ENCODE measurements around the gene BCDIN3D. TPM values are rescaled to one million over a fixed set of nuclear protein-coding genes. Genes with fewer than 3 reads are reported as not detected.

Gene BCDIN3D
- total RNA-seq, 3 donors from 2014 or later (not counting 1 experiment from before 2014, with no cell fraction given): 4.0 to 6.0 (median 4.4) TPM

- WGBS (ENCODE audit: insufficient coverage): 95% methylated on average over 32 of the region's 32 CpGs
- no peak for ATAC-seq
- Mint-ChIP-seq H3K27ac (no peak overlapping the region), H3K4me3 (no peak overlapping the region), H3K4me1 (no peaks in the 10 kb centered on the region), H3K27me3 (ENCODE audit: low read depth in 2 of 2) (no peaks in the 10 kb centered on the region), H3K36me3 (no peaks in the 10 kb centered on the region), H3K9me3 (no peaks in the 10 kb centered on the region)
- H3K27me3 ChIP-seq (ENCODE audit: control insufficient read depth, insufficient read depth, low read length): no peaks in the 10 kb centered on the region
- H3K4me3 ChIP-seq (ENCODE audit: low read length): no peak overlapping the region
- no peaks in the 10 kb centered on the region for H3K4me1 ChIP-seq (ENCODE audit: control insufficient read depth, insufficient read depth, low read length)
- peaks cover 13% of the 10 kb centered on the region for H3K36me3 ChIP-seq (ENCODE audit: control insufficient read depth, insufficient read depth, low read length)
- no peaks in the 10 kb centered on the region for H3K9me3 ChIP-seq (ENCODE audit: control insufficient read depth, insufficient read depth, low read length)
- no peak overlapping the region for H3K27ac ChIP-seq (ENCODE audit: low read length)
- intact Hi-C loops (cut with micrococcal nuclease): no loop called here
- no peak for DNase-seq
- TF ChIP-seq CTCF (IDR thresholded peaks at IDR 0.05): no peak
Observed at GRCh38 chr12:49794811-49795653, 47.9 kb downstream of the BCDIN3D start.

GRCh38 chr12:49794021-49794420 is 48.9 kb downstream of the BCDIN3D start:
- 84% methylated on average over 5 of the region's 5 CpGs for WGBS (ENCODE audit: insufficient coverage)
- intact Hi-C loops (cut with micrococcal nuclease): no loop called here

GRCh38 chr12:49793620-49794019 is 49.3 kb downstream of the BCDIN3D start:
- Mint-ChIP-seq H3K27ac (no peak overlapping the region), H3K27me3 (ENCODE audit: low read depth in 2 of 2) (no peaks in the 10 kb centered on the region), H3K36me3 (no peaks in the 10 kb centered on the region), H3K4me1 (no peaks in the 10 kb centered on the region), H3K9me3 (no peaks in the 10 kb centered on the region), H3K4me3 (no peak overlapping the region)
- no peak overlapping the region for H3K4me3 ChIP-seq (ENCODE audit: low read length)
- no peak overlapping the region for H3K27ac ChIP-seq (ENCODE audit: low read length)
- TF ChIP-seq CTCF (IDR thresholded peaks at IDR 0.05): no peak
- no peaks in the 10 kb centered on the region for H3K4me1 ChIP-seq (ENCODE audit: control insufficient read depth, insufficient read depth, low read length)
- 90% methylated on average over 9 of the region's 9 CpGs for WGBS (ENCODE audit: insufficient coverage)
- H3K36me3 ChIP-seq (ENCODE audit: control insufficient read depth, insufficient read depth, low read length): peaks cover 11% of the 10 kb centered on the region
- intact Hi-C loops (cut with micrococcal nuclease): no loop called here
- H3K27me3 ChIP-seq (ENCODE audit: control insufficient read depth, insufficient read depth, low read length): no peaks in the 10 kb centered on the region
- no peak for DNase-seq
- ATAC-seq: no peak
- H3K9me3 ChIP-seq (ENCODE audit: control insufficient read depth, insufficient read depth, low read length): no peaks in the 10 kb centered on the region

More at GRCh38 chr12:49794021-49794420, 48.9 kb downstream of the BCDIN3D start:
- DNase-seq (no peak), ATAC-seq (no peak)
- H3K36me3 Mint-ChIP-seq: no peaks in the 10 kb centered on the region
- H3K27ac ChIP-seq (ENCODE audit: low read length): no peak overlapping the region
- no peak overlapping the region for H3K4me3 ChIP-seq (ENCODE audit: low read length)
- no peak overlapping the region for H3K4me3 Mint-ChIP-seq
- TF ChIP-seq CTCF (IDR thresholded peaks at IDR 0.05): no peak
- no peaks in the 10 kb centered on the region for H3K9me3 Mint-ChIP-seq
- H3K9me3 ChIP-seq (ENCODE audit: control insufficient read depth, insufficient read depth, low read length): no peaks in the 10 kb centered on the region
- H3K36me3 ChIP-seq (ENCODE audit: control insufficient read depth, insufficient read depth, low read length): peaks cover 12% of the 10 kb centered on the region
- no peaks in the 10 kb centered on the region for H3K27me3 Mint-ChIP-seq (ENCODE audit: low read depth in 2 of 2)
- no peak overlapping the region for H3K27ac Mint-ChIP-seq
- H3K27me3 ChIP-seq (ENCODE audit: control insufficient read depth, insufficient read depth, low read length): no peaks in the 10 kb centered on the region
- no peaks in the 10 kb centered on the region for H3K4me1 ChIP-seq (ENCODE audit: control insufficient read depth, insufficient read depth, low read length)
- H3K4me1 Mint-ChIP-seq: no peaks in the 10 kb centered on the region
